ENCODE data around the gene HELZ2. TPM values are rescaled to one million over a fixed set of nuclear protein-coding genes. Genes with fewer than 3 reads are reported as not detected.

HELZ2 gene
- total RNA-seq, 1 experiment from 2014 or later: 35.2 TPM

DNA sequence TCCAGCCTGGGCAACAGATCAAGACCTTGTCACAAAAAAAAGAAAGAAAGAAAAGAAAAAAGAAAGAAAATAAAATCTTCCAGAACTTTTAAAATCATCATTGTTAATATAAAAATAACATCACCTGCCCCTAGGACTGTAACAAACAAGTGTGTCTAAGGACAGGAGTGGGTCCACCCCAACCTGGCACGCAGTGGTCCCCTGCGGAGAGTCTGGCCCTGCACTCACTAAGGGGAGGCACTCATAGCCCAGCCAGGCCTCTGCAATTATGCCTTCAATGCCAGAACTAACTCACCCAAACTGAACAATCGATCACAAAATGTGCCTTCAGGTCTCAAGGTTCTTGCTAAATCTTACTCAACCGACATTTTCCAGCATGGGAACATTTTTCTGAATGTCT lies 48.1 kb upstream of the HELZ2 start:
- H3K9me3 ChIP-seq: no peaks in the 10 kb centered on the region
- Mint-ChIP-seq H3K27ac (ENCODE audit: unreplicated experiment) (no peak overlapping the region), H3K4me1 (ENCODE audit: low read depth, unreplicated experiment) (peaks cover 15% of the 10 kb centered on the region), H3K9me3 (ENCODE audit: unreplicated experiment) (no peaks in the 10 kb centered on the region), H3K4me3 (ENCODE audit: unreplicated experiment) (no peak overlapping the region), H3K27me3 (ENCODE audit: insufficient read depth, unreplicated experiment) (no peaks in the 10 kb centered on the region), H3K36me3 (ENCODE audit: insufficient read depth, unreplicated experiment) (peaks cover 37% of the 10 kb centered on the region)
- no peaks in the 10 kb centered on the region for H3K27me3 ChIP-seq (replicated peaks; ENCODE audit: control insufficient read depth, insufficient read depth, low read length)
- DNase-seq: no peak
- 0 out of 2 replicates have a peak, but pooled peaks cover 2% of the 10 kb centered on the region for H3K36me3 ChIP-seq (ENCODE audit: control insufficient read depth, insufficient read depth, low read length)
- H3K4me1 ChIP-seq: peaks cover 14% of the 10 kb centered on the region
- POLR2A ChIA-PET: no interaction called here
- no TSS peak for BruUV-seq (replicated peaks)
- intact Hi-C loops (cut with micrococcal nuclease; ENCODE audit: unreplicated experiment): loop anchor here (10.0 kb wide), 2 partner anchors 243 to 273 kb away; partner anchors contain the start of genes ABHD16B, DNAJC5 and TPD52L2
- H3K4me3 ChIP-seq (ENCODE audit: low read depth, low read length): no peak overlapping the region
- CTCF ChIA-PET: no interaction called here
- TF ChIP-seq CTCF (IDR thresholded peaks at IDR 0.05; ENCODE audit: insufficient read depth in 1 of 2, low read depth in 1 of 2, low read length in 1 of 2, severe bottlenecking in 1 of 2, unreplicated experiment in 1 of 2): no peak

DNA sequence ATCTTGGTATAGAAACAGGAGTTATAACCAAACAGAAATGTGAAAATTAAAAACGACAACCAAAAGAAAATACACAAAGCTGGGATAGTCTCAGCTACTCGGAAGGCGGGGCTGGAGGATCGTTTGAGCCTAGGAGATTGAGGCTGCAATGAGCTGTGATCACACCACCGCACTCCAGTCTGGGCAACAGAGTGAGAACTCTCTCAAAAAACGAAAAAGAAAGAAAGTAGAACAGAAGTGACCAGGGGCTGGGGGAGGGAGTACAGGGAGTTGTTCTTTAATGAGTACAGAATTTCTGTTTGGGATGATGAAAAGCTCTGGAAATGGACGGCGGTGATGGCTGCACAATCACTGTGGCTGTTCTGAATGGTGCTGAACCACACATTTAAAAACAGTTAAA lies 47.0 kb upstream of the HELZ2 start:
- no TSS peak for BruUV-seq (replicated peaks)
- no peak overlapping the region for H3K4me3 ChIP-seq (ENCODE audit: low read depth, low read length)
- Mint-ChIP-seq H3K27ac (ENCODE audit: unreplicated experiment) (no peak overlapping the region), H3K36me3 (ENCODE audit: insufficient read depth, unreplicated experiment) (peaks cover 41% of the 10 kb centered on the region), H3K4me3 (ENCODE audit: unreplicated experiment) (no peak overlapping the region), H3K9me3 (ENCODE audit: unreplicated experiment) (no peaks in the 10 kb centered on the region), H3K4me1 (ENCODE audit: low read depth, unreplicated experiment) (peaks cover 15% of the 10 kb centered on the region), H3K27me3 (ENCODE audit: insufficient read depth, unreplicated experiment) (no peaks in the 10 kb centered on the region)
- DNase-seq: no peak
- no peaks in the 10 kb centered on the region for H3K27me3 ChIP-seq (replicated peaks; ENCODE audit: control insufficient read depth, insufficient read depth, low read length)
- intact Hi-C loops (cut with micrococcal nuclease; ENCODE audit: unreplicated experiment): loop anchor here (10.0 kb wide), 2 partner anchors 244 to 274 kb away; partner anchors contain the start of genes ABHD16B, DNAJC5 and TPD52L2
- peaks cover 14% of the 10 kb centered on the region for H3K4me1 ChIP-seq
- no peaks in the 10 kb centered on the region for H3K9me3 ChIP-seq
- ChIA-PET POLR2A (no interaction called here), CTCF (interaction anchor here (0.6 kb wide), 2 partner anchors 66 to 80 kb away, joined by 3 read pairs; no protein-coding TSS in a partner anchor)
- TF ChIP-seq CTCF (IDR thresholded peaks at IDR 0.05; ENCODE audit: insufficient read depth in 1 of 2, low read depth in 1 of 2, low read length in 1 of 2, severe bottlenecking in 1 of 2, unreplicated experiment in 1 of 2): no peak
- peaks cover 6% of the 10 kb centered on the region; the same call in 1 of the 2 replicates for H3K36me3 ChIP-seq (ENCODE audit: control insufficient read depth, insufficient read depth, low read length)

DNA sequence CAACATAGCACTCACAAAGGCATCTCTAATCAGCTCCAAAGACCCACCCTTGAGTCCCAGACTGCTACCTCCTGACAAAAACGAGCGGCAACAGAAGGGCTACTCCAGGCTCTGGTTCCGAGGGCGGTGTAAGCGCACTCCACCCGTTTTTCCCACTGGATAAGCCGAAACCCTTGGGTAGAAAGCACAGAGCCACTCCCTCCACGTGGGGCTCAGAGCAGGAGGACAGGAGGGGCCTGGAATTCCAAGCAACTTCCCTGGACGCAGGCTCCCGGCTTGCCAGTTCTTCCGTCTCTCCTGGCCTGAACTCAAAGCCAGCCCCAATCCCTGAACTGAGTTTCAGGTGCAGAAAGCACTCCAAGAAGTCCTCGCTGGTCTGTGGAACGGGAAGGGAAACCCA lies 45.5 kb upstream of the HELZ2 start:
- H3K27me3 Mint-ChIP-seq (ENCODE audit: insufficient read depth, unreplicated experiment): no peaks in the 10 kb centered on the region
- H3K36me3 Mint-ChIP-seq (ENCODE audit: insufficient read depth, unreplicated experiment): peaks cover 42% of the 10 kb centered on the region
- H3K36me3 ChIP-seq (ENCODE audit: control insufficient read depth, insufficient read depth, low read length): peaks cover 10% of the 10 kb centered on the region
- H3K4me3 Mint-ChIP-seq (ENCODE audit: unreplicated experiment): no peak overlapping the region
- ChIA-PET POLR2A (no interaction called here), CTCF (no interaction called here)
- no TSS peak for BruUV-seq (replicated peaks)
- intact Hi-C loops (cut with micrococcal nuclease; ENCODE audit: unreplicated experiment): no loop called here
- peaks cover 9% of the 10 kb centered on the region for H3K9me3 Mint-ChIP-seq (ENCODE audit: unreplicated experiment)
- no peak for TF ChIP-seq CTCF (IDR thresholded peaks at IDR 0.05; ENCODE audit: insufficient read depth in 1 of 2, low read depth in 1 of 2, low read length in 1 of 2, severe bottlenecking in 1 of 2, unreplicated experiment in 1 of 2)
- peaks cover 7% of the 10 kb centered on the region for H3K9me3 ChIP-seq
- no peaks in the 10 kb centered on the region for H3K27me3 ChIP-seq (replicated peaks; ENCODE audit: control insufficient read depth, insufficient read depth, low read length)
- H3K4me1 ChIP-seq: peaks cover 2% of the 10 kb centered on the region
- no peak for DNase-seq
- peaks cover 4% of the 10 kb centered on the region for H3K4me1 Mint-ChIP-seq (ENCODE audit: low read depth, unreplicated experiment)
- H3K4me3 ChIP-seq (ENCODE audit: low read depth, low read length): no peak overlapping the region
- no peak overlapping the region for H3K27ac Mint-ChIP-seq (ENCODE audit: unreplicated experiment)
